Measurements from ENCODE around the gene CACNA1S. TPM values are rescaled to one million over a fixed set of nuclear protein-coding genes. Genes with fewer than 3 reads are reported as not detected.

CACNA1S gene
- total RNA-seq, 2 experiments from 2014 or later: not detected

GRCh38 chr1:201125019-201125418, 12.8 kb upstream of the CACNA1S start:
- H3K36me3 ChIP-seq (ENCODE audit: insufficient read depth, low read length): no peaks in the 10 kb centered on the region
- H3K27me3 Mint-ChIP-seq: peaks cover 28% of the 10 kb centered on the region
- ATAC-seq (ENCODE audit: poor library complexity): no peak
- POLR2A ChIA-PET: no interaction called here
- TF ChIP-seq CTCF (IDR thresholded peaks at IDR 0.05): no peak
- H3K9me3 Mint-ChIP-seq: no peaks in the 10 kb centered on the region
- intact Hi-C loops (cut with DNase I, micrococcal nuclease): no loop called here
- no peak overlapping the region for H3K27ac Mint-ChIP-seq
- H3K27ac ChIP-seq (ENCODE audit: low read depth in 1 of 2, low read length in 2 of 2): no peak overlapping the region
- H3K4me3 Mint-ChIP-seq: no peak overlapping the region
- H3K4me3 ChIP-seq (ENCODE audit: low read length): no peak overlapping the region
- DNase-seq: no peak
- CTCF ChIA-PET: no interaction called here
- H3K27me3 ChIP-seq (ENCODE audit: control insufficient read depth in 1 of 2, insufficient read depth in 2 of 2, low read length in 2 of 2): peaks cover 10 to 11% of the 10 kb centered on the region in 2 experiments
- H3K9me3 ChIP-seq (ENCODE audit: control insufficient read depth in 1 of 2, insufficient read depth in 1 of 2, low read length in 2 of 2): no peaks in the 10 kb centered on the region
- no peaks in the 10 kb centered on the region for H3K36me3 Mint-ChIP-seq (ENCODE audit: low read depth)
- peaks cover 1% of the 10 kb centered on the region for H3K4me1 ChIP-seq (ENCODE audit: insufficient read depth, low read length)
- H3K4me1 Mint-ChIP-seq (ENCODE audit: low read depth): peaks cover 5% of the 10 kb centered on the region

- Mint-ChIP-seq H3K36me3 (ENCODE audit: low read depth) (no peaks in the 10 kb centered on the region), H3K27me3 (peaks cover 28% of the 10 kb centered on the region), H3K9me3 (no peaks in the 10 kb centered on the region), H3K27ac (no peak overlapping the region), H3K4me3 (no peak overlapping the region), H3K4me1 (ENCODE audit: low read depth) (peaks cover 17% of the 10 kb centered on the region)
- Histone ChIP-seq H3K9me3 (ENCODE audit: control insufficient read depth in 1 of 2, insufficient read depth in 1 of 2, low read length in 2 of 2) (no peaks in the 10 kb centered on the region), H3K4me1 (ENCODE audit: insufficient read depth, low read length) (peaks cover 6% of the 10 kb centered on the region), H3K36me3 (ENCODE audit: insufficient read depth, low read length) (no peaks in the 10 kb centered on the region), H3K27me3 (ENCODE audit: control insufficient read depth in 1 of 2, insufficient read depth in 2 of 2, low read length in 2 of 2) (peaks cover 10 to 11% of the 10 kb centered on the region in 2 experiments), H3K27ac (ENCODE audit: low read depth in 1 of 2, low read length in 2 of 2) (no peak overlapping the region), H3K4me3 (ENCODE audit: low read length) (no peak overlapping the region)
- POLR2A ChIA-PET: no interaction called here
- DNase-seq (no peak), ATAC-seq (ENCODE audit: poor library complexity) (no peak)
- intact Hi-C loops (cut with DNase I, micrococcal nuclease): no loop called here
- no peak for TF ChIP-seq CTCF (IDR thresholded peaks at IDR 0.05)
- CTCF ChIA-PET: no interaction called here
These were observed 11.6 kb upstream of the CACNA1S start for GRCh38 chr1:201123866-201124265.

GRCh38 chr1:201122321-201122957, 10.2 kb upstream of the CACNA1S start:
- ChIA-PET CTCF (no interaction called here), POLR2A (no interaction called here)
- H3K27me3 Mint-ChIP-seq: peaks cover 19% of the 10 kb centered on the region
- no peaks in the 10 kb centered on the region for H3K9me3 Mint-ChIP-seq
- DNase-seq (no peak), ATAC-seq (ENCODE audit: poor library complexity) (no peak)
- Histone ChIP-seq H3K27ac (ENCODE audit: low read depth in 1 of 2, low read length in 2 of 2) (no peak overlapping the region), H3K9me3 (ENCODE audit: control insufficient read depth in 1 of 2, insufficient read depth in 1 of 2, low read length in 2 of 2) (no peaks in the 10 kb centered on the region), H3K4me1 (ENCODE audit: insufficient read depth, low read length) (peaks cover 6% of the 10 kb centered on the region), H3K4me3 (ENCODE audit: low read length) (no peak overlapping the region), H3K36me3 (ENCODE audit: insufficient read depth, low read length) (no peaks in the 10 kb centered on the region), H3K27me3 (ENCODE audit: control insufficient read depth in 1 of 2, insufficient read depth in 2 of 2, low read length in 2 of 2) (peaks cover 10 to 11% of the 10 kb centered on the region in 2 experiments)
- no peak overlapping the region for H3K27ac Mint-ChIP-seq
- H3K36me3 Mint-ChIP-seq (ENCODE audit: low read depth): no peaks in the 10 kb centered on the region
- intact Hi-C loops (cut with DNase I, micrococcal nuclease): no loop called here
- H3K4me3 Mint-ChIP-seq: no peak overlapping the region
- no peak for TF ChIP-seq CTCF (IDR thresholded peaks at IDR 0.05)
- H3K4me1 Mint-ChIP-seq (ENCODE audit: low read depth): peaks cover 17% of the 10 kb centered on the region
